GM12873 (cell line): ENCODE measurements around the gene ETFB.

Experiments
- TF ChIP-seq, protein P1 (sequence below): IDR thresholded peaks from 2 replicates; pipeline ENCODE4 v1.5.1; 2012; ENCODE audit warnings: low read depth, mild to moderate bottlenecking, moderate library complexity, low read length, control low read depth; ENCODE audit not compliant: insufficient read depth; ENCODE audit errors: missing control alignments

The ETFB gene

DNA sequence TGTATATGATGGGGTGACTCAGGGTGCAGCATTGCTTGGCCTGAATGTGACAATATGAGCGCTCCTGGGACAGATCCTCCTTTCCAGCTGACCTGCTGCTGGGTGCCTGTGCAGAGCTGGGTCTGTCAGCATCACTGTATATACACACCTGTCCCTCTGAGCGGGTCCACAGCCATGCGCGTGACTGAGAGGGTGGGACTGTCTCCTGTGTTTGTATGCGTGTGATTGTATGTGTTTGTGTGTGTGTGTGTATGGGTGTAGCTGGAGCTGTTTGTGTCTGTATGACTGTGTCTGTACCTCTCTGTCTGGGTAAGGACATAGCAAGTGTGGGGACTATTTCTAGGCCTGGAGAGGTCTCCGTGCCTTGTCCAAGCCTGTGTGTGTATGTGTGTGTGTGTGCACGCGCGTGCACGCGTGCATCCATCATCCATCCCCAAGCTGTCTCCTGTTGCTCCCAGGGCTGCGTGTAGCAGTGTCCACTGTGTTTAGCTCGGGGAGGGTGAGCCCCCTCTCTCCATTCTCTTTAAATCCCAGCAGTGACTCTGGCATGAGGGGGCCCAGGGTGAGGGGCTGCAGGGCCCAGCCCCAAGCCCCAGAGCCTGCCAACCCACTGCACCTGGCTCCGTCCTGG, 46.4 kb downstream of the ETFB start:
- TF ChIP-seq, protein P1, sequence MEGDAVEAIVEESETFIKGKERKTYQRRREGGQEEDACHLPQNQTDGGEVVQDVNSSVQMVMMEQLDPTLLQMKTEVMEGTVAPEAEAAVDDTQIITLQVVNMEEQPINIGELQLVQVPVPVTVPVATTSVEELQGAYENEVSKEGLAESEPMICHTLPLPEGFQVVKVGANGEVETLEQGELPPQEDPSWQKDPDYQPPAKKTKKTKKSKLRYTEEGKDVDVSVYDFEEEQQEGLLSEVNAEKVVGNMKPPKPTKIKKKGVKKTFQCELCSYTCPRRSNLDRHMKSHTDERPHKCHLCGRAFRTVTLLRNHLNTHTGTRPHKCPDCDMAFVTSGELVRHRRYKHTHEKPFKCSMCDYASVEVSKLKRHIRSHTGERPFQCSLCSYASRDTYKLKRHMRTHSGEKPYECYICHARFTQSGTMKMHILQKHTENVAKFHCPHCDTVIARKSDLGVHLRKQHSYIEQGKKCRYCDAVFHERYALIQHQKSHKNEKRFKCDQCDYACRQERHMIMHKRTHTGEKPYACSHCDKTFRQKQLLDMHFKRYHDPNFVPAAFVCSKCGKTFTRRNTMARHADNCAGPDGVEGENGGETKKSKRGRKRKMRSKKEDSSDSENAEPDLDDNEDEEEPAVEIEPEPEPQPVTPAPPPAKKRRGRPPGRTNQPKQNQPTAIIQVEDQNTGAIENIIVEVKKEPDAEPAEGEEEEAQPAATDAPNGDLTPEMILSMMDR = no peak

DNA sequence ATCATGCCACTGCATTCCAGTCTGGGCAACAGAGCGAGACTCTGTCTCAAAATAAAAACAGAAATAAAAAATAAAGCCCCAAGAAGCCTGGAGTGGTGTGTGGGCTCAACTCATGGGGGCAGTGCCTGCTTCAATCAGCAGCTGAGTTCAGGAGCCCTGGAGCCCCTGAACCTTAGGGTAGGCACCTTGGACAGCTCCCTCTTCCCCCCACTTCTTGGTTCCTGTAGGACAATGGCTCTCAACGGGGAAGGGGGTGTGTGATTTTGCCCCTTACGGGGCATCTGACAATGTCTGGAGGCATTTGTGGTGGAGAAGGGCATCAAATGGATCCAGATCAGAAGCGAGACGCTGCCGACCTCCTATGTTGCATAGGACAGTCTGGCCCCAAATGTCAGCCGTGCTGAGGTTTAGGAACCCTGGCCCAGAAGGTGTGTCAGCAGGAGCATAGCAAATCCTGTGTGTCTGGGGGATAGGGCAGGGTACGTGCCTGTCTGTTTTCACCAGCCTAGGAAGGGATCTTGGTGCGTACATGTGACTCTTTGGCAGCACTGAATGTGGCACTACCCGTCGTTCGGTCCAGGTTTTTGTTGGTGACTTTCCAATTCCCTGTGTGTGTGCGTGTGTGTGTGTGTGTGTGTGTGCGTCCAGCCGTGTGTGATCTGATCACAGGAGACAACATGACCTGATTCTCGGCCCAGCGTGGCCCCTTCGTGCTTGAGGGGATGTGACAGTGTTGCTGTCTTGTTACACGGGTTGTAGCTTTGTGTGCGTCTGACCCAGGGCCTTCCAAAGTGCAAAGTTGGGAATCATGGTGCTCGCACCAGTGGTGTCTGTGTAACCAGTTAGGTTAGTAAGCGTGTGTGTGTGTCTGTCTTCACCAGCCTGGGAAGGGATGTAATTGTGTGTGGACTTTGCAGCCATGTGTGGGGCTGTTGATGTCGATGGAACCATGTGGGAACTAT, 47.2 kb downstream of the ETFB start:
- TF ChIP-seq, protein P1 = no peak

GRCh38 chr19:51317968-51318367, 48.2 kb downstream of the ETFB start:
- TF ChIP-seq, protein P1 = no peak

GRCh38 chr19:51317376-51317775, 48.8 kb downstream of the ETFB start:
- TF ChIP-seq, protein P1 = no peak

DNA sequence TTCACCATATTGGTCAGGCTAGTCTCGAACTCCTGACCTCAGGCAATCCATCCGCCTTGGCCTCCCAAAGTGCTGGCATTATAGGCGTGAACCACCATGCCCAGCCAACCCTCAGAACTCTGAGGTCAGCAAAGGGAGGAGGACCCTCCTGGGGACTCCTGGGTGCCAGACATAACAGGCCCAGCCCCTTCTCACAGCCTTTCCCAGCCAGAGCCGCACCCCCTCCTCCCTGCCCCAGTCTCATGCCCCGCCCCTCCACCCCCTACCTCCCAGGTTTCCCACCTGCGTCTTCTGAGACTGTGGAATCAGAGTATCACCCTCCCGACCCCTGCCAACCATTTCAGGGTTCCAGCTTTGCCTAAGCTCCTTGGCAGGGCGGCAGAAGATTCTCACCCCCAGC, 49.5 kb downstream of the ETFB start:
- TF ChIP-seq, protein P1 = no peak

- TF ChIP-seq, protein P1 = no peak
Observed at GRCh38 chr19:51311351-51312257, 54.6 kb downstream of the ETFB start, which contains the start of gene IGLON5. TSS of gene IGLON5 (plus strand) at chr19:51311644. CDS start at chr19:51311848, 204 bp downstream.

DNA sequence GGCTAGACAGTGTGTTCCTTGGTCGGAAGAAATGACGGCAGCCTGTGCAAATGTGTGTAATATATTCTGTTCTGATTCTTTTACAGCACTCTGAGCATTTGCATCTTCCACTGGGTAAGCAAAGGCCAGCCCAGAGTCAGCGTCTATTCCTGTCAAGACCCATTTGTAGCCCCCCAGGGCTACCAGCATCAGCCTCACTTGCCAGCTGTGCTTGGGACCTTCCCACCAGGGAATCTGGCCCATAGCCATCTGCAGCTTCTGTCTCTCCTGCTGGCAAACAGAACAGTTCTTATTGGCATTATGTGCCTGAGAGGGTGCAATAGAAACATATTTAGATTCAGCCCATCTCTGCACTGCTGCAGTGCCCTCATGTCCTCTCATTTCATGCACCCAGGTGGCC, 60.7 kb downstream of the ETFB start:
- TF ChIP-seq, protein P1 = no peak
